HepG2 (cell line): ENCODE measurements around the gene GSPT1. TPM values are rescaled to one million over a fixed set of nuclear protein-coding genes. Genes with fewer than 3 reads are reported as not detected.

Experiments used
- CC2D1A ChIP-seq: sonication (generic); formaldehyde crosslinking; IDR thresholded peaks from 2 replicates; pipeline ENCODE4 v1.8.1; 2023; ENCODE audit warnings: mild to moderate bottlenecking, missing genetic modification reagents
- CHD4 ChIP-seq: fragments of 200-600 bp; sonication (generic); IDR thresholded peaks from 2 replicates; pipeline ENCODE4 v1.7.0; 2017; ENCODE audit warnings: mild to moderate bottlenecking, low read length, borderline replicate concordance
- FOSL1 ChIP-seq: sonication (generic); formaldehyde crosslinking; IDR thresholded peaks from 2 replicates; pipeline ENCODE4 v1.9.0; 2021; ENCODE audit warnings: missing genetic modification reagents, borderline replicate concordance
- GATAD1 ChIP-seq: IDR thresholded peaks from 2 replicates; pipeline ENCODE4 v1.6.1; 2016; ENCODE audit warnings: missing genetic modification reagents, missing compliant biosample characterization
- GPN1 ChIP-seq: sonication (generic); formaldehyde crosslinking; IDR thresholded peaks from 2 replicates; pipeline ENCODE4 v1.5.1; 2020; ENCODE audit warnings: missing genetic modification reagents, borderline replicate concordance
- KDM4B ChIP-seq: sonication (generic); formaldehyde crosslinking; IDR thresholded peaks from 2 replicates; pipeline ENCODE4 v1.4.0; 2020; ENCODE audit warnings: missing genetic modification reagents
- KLF15 ChIP-seq: sonication (generic); formaldehyde crosslinking; IDR thresholded peaks from 2 replicates; pipeline ENCODE4 v1.8.1; 2023; ENCODE audit warnings: borderline replicate concordance, mild to moderate bottlenecking, inconsistent platforms, missing genetic modification reagents, mixed read lengths
- MTA1 ChIP-seq: sonication (generic); formaldehyde crosslinking; IDR thresholded peaks from 2 replicates; pipeline ENCODE4 v1.4.0; 2020; ENCODE audit warnings: missing genetic modification reagents, mild to moderate bottlenecking, borderline replicate concordance
- PHB2 ChIP-seq: fragments of 450-650 bp; IDR thresholded peaks from 2 replicates; pipeline ENCODE4 v1.6.1; 2018; ENCODE audit not compliant: partially characterized antibody
- RBM22 ChIP-seq: fragments of 200-400 bp; formaldehyde crosslinking; optimal IDR thresholded peaks from 2 replicates; pipeline ENCODE3; 2017; ENCODE audit warnings: mild to moderate bottlenecking, low read length, moderate library complexity
- RXRA ChIP-seq: sonication (generic); formaldehyde crosslinking; IDR thresholded peaks from 2 replicates; pipeline ENCODE4 v1.5.1; 2020; ENCODE audit warnings: missing genetic modification reagents
- SIN3B ChIP-seq: fragments of 150-350 bp; IDR thresholded peaks from 2 replicates; pipeline ENCODE4 v1.6.1; 2014; ENCODE audit warnings: low read length
- SOX5 ChIP-seq: IDR thresholded peaks from 2 replicates; pipeline ENCODE4 v1.6.1; 2016; ENCODE audit warnings: borderline replicate concordance
- SRSF1 ChIP-seq: fragments of 200-400 bp; formaldehyde crosslinking; optimal IDR thresholded peaks from 2 replicates; pipeline ENCODE3; 2017; ENCODE audit warnings: mild to moderate bottlenecking, low read depth, low read length, moderate library complexity
- TAF1 ChIP-seq: sonication (generic); formaldehyde crosslinking; IDR thresholded peaks from 2 replicates; pipeline ENCODE4 v1.4.0; 2020; ENCODE audit warnings: missing genetic modification reagents
- TCF7 ChIP-seq: sonication (generic); IDR thresholded peaks from 2 replicates; pipeline ENCODE4 v1.6.1; 2016; ENCODE audit warnings: antibody characterized with exemption, low read depth
- YEATS4 ChIP-seq: sonication (generic); formaldehyde crosslinking; IDR thresholded peaks from 2 replicates; pipeline ENCODE4 v1.4.0; 2020; ENCODE audit warnings: missing genetic modification reagents, borderline replicate concordance
- ZBTB10 ChIP-seq: sonication (generic); formaldehyde crosslinking; IDR thresholded peaks from 2 replicates; pipeline ENCODE4 v1.4.0; 2020; ENCODE audit warnings: missing genetic modification reagents, borderline replicate concordance
- ZFP37 ChIP-seq: sonication (generic); formaldehyde crosslinking; IDR thresholded peaks from 2 replicates; pipeline ENCODE4 v1.4.0; 2020; ENCODE audit warnings: missing genetic modification reagents, borderline replicate concordance
- ZMYM3 ChIP-seq: sonication (generic); formaldehyde crosslinking; IDR thresholded peaks from 2 replicates; pipeline ENCODE4 v1.5.1; 2020; ENCODE audit warnings: mild to moderate bottlenecking, missing genetic modification reagents
- ZNF121 ChIP-seq: sonication (generic); formaldehyde crosslinking; IDR thresholded peaks from 2 replicates; pipeline ENCODE4 v1.5.0; 2020; ENCODE audit warnings: mild to moderate bottlenecking, missing genetic modification reagents
- ZNF382 ChIP-seq: sonication (generic); formaldehyde crosslinking; IDR thresholded peaks from 2 replicates; pipeline ENCODE4 v1.5.0; 2020; ENCODE audit warnings: missing genetic modification reagents, mild to moderate bottlenecking, borderline replicate concordance
- ZNF430 ChIP-seq: sonication (generic); formaldehyde crosslinking; IDR thresholded peaks from 2 replicates; pipeline ENCODE4 v1.9.0; 2021; ENCODE audit warnings: mild to moderate bottlenecking, missing genetic modification reagents
- ZNF569 ChIP-seq: sonication (generic); formaldehyde crosslinking; IDR thresholded peaks from 2 replicates; pipeline ENCODE4 v1.5.0; 2020; ENCODE audit warnings: mild to moderate bottlenecking, missing genetic modification reagents, moderate library complexity, borderline replicate concordance
- ZNF674 ChIP-seq: sonication (generic); formaldehyde crosslinking; IDR thresholded peaks from 2 replicates; pipeline ENCODE4 v1.5.0; 2020; ENCODE audit warnings: low read depth, mild to moderate bottlenecking, missing genetic modification reagents
- polyA plus RNA-seq, 8 experiments: library from polyadenylated mRNA; depleted of rRNA in 3 of 8; stranded (reverse) in 7 of 8; unstranded in 1 of 8; fragments of >200 nt; fragmentation: Illumina TruSeq in 4 of 8; extraction: Trizol in 4 of 8; gene quantifications; 2 replicates each; pipeline versions ENCODE4 v1.2.1 to v1.2.3, GENCODE V29; 2011 to 2016; ENCODE audit warnings: low read depth in 4 of 8, missing spikeins in 1 of 8, mixed read lengths in 1 of 8; ENCODE audit not compliant: insufficient read depth in 1 of 8
- total RNA-seq, 5 experiments: library from RNA; depleted of rRNA; stranded (reverse); fragments of >200 nt; fragmentation: Illumina TruSeq; extraction: Trizol; gene quantifications; 2 replicates each; pipeline ENCODE4 v1.2.3, GENCODE V29; 2016; ENCODE audit warnings: low read depth in 1 of 5
- TF ChIP-seq, protein P1 (sequence below): sonication (generic); formaldehyde crosslinking; IDR thresholded peaks from 2 replicates; pipeline ENCODE4 v1.5.1; 2020; ENCODE audit warnings: missing genetic modification reagents, mild to moderate bottlenecking, borderline replicate concordance
- TF ChIP-seq, protein P2 (sequence below): sonication (generic); formaldehyde crosslinking; IDR thresholded peaks from 2 replicates; pipeline ENCODE4 v1.4.0; 2020; ENCODE audit warnings: low read depth, missing genetic modification reagents

Gene GSPT1
- total and polyA plus RNA-seq, 2 of the 13 experiments (the other 11 are each of a cell fraction or from before 2014, with no cell fraction given) = 120 to 316 TPM

- TF ChIP-seq GATAD1 (CRISPR knock-in tag) (no peak), ZNF382 (CRISPR knock-in tag) (no peak), TCF7 (no peak), ZNF121 (CRISPR knock-in tag) (no peak), PHB2 (no peak), KLF15 (CRISPR knock-in tag) (no peak), ZFP37 (CRISPR knock-in tag) (no peak), RXRA (CRISPR knock-in tag) (no peak), ZNF430 (CRISPR knock-in tag) (no peak), CC2D1A (CRISPR knock-in tag) (0 out of 2 replicates have a peak, but pooled peaks have one; percentile 64), SRSF1 (no peak), ZNF674 (CRISPR knock-in tag) (no peak), ZMYM3 (CRISPR knock-in tag) (peak; percentile 27; the same call in 1 of the 2 replicates), MTA1 (CRISPR knock-in tag) (no peak), RBM22 (peak; percentile 6), ZNF569 (CRISPR knock-in tag) (no peak), GPN1 (CRISPR knock-in tag) (no peak), FOSL1 (no peak), KDM4B (CRISPR knock-in tag) (no peak), CHD4 (no peak), SOX5 (CRISPR knock-in tag) (no peak), ZBTB10 (no peak), TAF1 (CRISPR knock-in tag) (no peak), SIN3B (no peak), YEATS4 (CRISPR knock-in tag) (no peak)
- TF ChIP-seq, protein P1, sequence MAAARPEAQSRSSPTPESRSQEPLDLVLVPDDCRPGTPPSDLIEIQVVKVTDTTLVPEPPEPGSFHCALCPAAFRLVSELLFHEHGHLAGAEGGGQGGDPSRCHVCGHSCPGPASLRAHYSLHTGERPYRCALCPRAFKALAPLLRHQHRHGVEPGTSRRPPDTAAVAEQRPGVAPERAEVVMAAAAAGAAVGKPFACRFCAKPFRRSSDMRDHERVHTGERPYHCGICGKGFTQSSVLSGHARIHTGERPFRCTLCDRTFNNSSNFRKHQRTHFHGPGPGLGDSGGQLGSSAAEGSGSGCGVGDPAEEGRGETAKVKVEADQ = no peak
- TF ChIP-seq, protein P2, sequence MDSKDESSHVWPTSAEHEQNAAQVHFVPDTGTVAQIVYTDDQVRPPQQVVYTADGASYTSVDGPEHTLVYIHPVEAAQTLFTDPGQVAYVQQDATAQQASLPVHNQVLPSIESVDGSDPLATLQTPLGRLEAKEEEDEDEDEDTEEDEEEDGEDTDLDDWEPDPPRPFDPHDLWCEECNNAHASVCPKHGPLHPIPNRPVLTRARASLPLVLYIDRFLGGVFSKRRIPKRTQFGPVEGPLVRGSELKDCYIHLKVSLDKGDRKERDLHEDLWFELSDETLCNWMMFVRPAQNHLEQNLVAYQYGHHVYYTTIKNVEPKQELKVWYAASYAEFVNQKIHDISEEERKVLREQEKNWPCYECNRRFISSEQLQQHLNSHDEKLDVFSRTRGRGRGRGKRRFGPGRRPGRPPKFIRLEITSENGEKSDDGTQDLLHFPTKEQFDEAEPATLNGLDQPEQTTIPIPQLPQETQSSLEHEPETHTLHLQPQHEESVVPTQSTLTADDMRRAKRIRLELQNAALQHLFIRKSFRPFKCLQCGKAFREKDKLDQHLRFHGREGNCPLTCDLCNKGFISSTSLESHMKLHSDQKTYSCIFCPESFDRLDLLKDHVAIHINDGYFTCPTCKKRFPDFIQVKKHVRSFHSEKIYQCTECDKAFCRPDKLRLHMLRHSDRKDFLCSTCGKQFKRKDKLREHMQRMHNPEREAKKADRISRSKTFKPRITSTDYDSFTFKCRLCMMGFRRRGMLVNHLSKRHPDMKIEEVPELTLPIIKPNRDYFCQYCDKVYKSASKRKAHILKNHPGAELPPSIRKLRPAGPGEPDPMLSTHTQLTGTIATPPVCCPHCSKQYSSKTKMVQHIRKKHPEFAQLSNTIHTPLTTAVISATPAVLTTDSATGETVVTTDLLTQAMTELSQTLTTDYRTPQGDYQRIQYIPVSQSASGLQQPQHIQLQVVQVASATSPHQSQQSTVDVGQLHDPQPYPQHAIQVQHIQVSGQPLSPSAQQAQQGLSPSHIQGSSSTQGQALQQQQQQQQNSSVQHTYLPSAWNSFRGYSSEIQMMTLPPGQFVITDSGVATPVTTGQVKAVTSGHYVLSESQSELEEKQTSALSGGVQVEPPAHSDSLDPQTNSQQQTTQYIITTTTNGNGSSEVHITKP (CRISPR knock-in tag) = no peak
Measured at GRCh38 chr16:11835309-11835708, 80.4 kb downstream of the GSPT1 start (continued).
